Dedifferentiated amniotic fluid mesenchymal stem cell (primary cell): ENCODE measurements around the gene ZNF329.

ENCODE experiments used
- DNase-seq: peaks from one replicate; pipeline ENCODE4 v3.0.0-alpha.2; 2016; ENCODE audit errors: extremely low spot score

ZNF329 gene

GRCh38 chr19:58118979-58119733 is 31.4 kb downstream of the ZNF329 start:
- no peak for DNase-seq

DNA sequence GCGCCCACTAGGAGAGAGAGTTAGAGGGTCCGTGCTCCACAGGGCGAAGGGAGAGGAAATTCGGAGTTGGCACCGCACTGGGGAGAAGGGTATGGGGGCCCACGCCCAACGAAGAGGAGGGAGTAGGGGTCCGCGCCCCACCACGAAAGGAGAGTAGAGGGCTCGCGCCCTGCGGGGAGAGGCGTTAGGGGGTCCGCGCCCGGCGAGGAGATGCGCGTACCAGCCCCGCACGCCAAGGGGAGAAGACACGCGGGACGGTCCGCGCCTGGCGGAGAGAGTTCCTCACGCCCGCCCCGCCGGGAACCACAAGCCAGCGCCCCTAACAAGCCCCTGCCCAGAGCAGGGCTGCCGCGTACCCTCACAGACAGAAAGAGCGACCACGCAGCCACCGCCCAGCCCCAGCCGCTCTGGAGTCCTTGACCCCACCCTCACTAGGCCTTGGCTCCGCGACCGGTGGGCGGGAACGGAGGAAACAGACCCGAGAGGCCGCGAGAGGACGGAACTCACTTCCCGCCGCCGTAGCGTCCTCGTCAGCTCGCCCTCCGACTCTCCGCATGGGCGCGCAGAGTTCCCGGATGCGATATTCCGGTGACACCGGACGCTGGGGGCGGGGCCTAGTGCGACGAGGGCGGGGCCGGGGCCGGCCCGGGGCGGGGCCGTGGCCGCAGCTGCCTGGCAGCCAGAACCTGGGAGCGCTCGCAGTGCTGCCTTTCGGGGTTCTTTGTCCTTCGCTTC is 32.6 kb downstream of the ZNF329 start:
- no peak for DNase-seq

DNA sequence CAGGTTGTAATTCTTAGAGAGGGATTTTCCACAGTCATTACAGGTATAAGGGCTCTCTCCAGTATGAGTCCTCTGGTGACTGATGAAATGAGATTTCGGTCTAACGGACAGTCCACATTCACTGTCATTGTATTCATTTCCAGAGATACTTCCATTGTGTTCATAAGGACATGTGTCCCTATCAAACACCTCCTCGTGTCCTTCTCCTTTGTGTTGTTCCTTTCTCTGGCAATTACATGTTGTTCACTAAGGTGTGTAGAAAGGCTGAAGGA is 42.1 kb downstream of the ZNF329 start:
- DNase-seq: no peak

GRCh38 chr19:58107778-58108545 is 42.6 kb downstream of the ZNF329 start:
- no peak for DNase-seq

DNA sequence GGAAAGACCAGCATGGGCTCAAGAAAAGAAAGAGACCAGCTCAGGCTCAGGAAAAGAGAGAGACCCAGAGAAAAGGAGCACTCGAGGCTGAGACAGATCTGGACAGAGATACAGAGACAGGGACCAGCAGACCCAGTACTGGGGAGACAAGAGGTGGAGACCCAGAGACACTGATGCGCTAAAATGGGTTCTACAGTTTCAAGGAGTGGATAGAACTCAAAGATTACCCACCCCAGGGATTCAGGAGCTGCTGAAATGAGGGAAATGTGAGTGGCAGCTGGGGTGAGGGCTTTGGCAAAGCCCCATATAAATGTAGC is 51.9 kb downstream of the ZNF329 start:
- DNase-seq: no peak

- peak; percentile 96 for DNase-seq
Measured at GRCh38 chr19:58097781-58098681, 52.6 kb downstream of the ZNF329 start, which contains the start of gene ZSCAN18. Gene ZSCAN18 (minus strand): TSS chr19:58098231. CDS start chr19:58090267, 7,964 bp downstream.

DNA sequence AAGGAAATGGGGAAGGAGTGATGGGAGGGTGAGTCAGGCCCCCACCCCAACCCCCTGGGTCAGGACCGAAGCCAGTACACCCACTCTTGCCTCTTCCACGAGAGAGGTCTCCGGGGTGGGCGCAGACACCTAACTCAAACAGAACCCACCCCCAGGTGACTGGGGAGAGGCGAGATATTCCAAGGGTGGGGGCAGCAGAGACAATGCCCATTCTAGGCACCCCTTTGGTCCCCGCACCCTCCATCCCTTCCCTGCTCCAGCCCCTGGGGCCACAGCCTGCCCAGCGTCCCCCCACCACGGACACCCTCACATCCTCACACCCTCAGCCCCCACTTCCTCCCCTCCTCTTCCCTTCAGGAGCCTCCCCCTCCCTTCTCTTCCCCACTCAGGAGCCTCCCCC is 53.2 kb downstream of the ZNF329 start:
- DNase-seq: no peak

- DNase-seq: no peak
Measured at GRCh38 chr19:58096884-58097283, 53.7 kb downstream of the ZNF329 start.

DNA sequence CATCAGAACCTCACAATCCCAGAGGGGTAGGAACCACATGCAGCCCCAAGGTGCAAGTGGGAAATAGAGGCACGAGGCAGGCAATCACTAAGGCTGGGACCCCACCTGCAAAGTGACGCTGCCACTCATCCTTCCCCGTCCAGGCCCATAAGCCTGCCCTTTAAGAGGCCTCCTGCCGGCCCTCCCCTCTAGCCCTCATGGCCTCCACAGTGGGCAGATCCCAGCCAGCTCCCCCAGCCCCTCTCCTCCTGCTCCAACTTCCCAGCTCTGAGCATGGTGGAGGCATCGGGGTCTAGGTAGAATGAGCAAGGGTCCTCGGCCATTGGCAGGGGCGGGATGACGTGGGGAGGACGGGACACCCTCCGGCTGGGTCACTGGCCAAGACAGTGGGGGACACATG is 55.3 kb downstream of the ZNF329 start:
- no peak for DNase-seq

DNA sequence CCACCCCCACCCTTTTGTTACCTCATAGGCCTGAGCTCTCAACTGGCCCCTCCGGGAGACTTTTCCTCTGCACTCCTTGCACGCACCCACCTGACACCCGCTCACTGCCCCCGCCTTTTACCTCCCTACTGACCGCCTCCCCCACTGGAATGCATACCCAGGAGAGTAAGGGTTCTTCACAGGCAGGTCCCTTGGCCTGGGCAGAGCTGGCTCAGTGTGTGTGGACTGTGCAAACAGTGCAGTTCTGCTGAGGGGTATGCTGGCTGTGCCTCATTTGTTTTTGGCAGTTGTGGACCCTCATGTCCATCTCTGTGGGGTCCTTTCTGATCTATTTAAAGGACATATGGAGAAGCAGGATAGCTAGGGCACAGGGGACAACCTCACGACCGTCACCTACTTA is 57.5 kb downstream of the ZNF329 start:
- no peak for DNase-seq

DNA sequence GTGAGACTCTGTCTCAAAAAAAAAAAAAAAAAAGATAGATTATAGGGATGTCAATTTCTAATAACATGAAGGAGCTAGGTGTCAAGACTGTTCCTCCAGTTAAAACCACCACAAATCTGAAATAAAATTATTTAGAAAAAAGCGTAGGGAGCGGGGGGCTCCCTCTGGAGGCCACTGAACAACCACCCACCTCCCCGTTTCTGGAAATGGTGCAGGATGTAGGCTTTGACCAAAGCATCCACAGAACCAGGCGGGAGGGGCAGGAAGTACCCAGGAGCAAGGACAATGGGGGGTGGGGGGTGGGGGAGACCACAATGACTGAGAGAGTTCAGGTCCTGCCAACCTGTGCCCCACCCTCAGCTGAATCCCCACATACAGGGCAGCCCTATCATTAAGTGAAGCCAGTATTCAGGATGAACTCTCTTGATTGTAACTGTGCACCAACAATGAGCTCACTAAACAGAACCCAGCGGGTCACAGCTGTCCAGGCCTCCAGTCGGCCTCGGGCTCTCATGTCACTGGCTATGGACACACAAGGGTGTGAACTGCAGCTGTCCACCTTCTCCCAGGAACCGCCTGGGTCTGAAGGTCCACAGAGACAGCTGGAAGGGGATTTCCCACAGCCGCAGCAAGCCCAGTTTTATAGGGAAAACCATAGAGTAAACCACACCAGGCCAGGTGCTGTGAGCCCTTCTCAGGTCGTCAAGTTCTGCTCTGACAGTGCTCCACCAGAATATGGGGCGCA is 59.2 kb downstream of the ZNF329 start:
- no peak for DNase-seq

- no peak for DNase-seq
Measured at GRCh38 chr19:58089846-58090245, 60.7 kb downstream of the ZNF329 start.

GRCh38 chr19:58088521-58089052 is 62.0 kb downstream of the ZNF329 start:
- no peak for DNase-seq

GRCh38 chr19:58086825-58087710 is 63.5 kb downstream of the ZNF329 start:
- DNase-seq: no peak

DNA sequence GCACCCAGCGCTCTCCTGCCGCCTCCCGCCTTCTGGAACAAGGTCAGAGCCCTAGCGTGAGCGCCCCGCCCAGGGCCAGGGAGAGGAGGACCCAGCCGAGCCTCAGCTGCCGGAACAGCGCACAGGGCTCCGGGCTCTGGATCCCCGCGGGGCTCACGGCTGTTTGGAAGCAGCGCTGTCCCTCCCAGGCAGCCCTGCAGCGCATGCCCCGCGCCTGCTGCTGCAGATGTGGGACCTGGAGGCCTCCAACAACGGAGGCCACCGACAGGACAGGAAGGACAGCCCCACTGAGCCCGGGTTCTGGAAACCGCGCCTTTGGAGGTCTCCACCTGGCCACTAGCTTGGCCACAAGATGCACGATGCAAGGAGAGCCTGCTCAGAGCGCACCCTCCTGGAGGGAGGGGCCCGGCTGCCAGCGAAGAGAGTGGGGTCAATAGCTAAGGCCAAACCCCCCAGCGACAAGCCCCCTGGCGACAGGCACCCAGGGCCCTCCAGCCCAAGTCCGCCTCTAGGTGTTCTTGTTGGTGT is 65.2 kb downstream of the ZNF329 start:
- DNase-seq: no peak

- DNase-seq: no peak
Measured at GRCh38 chr19:58084596-58085347, 65.8 kb downstream of the ZNF329 start.

GRCh38 chr19:58083021-58083420 is 67.6 kb downstream of the ZNF329 start:
- DNase-seq: no peak

- DNase-seq: no peak
Measured at GRCh38 chr19:58079792-58080191, 70.8 kb downstream of the ZNF329 start.
